GM12892 (cell line): ENCODE results near the gene HOMEZ.
A peak's percentile ranks its signal among the peaks of the same experiment; 100 is the strongest.

Experiments used
- DNase-seq: peaks from one replicate; pipeline ENCODE4 v3.0.0; 2011; ENCODE audit not compliant: insufficient read length
- FAIRE-seq: peaks from 2 replicates; lab custom pipeline; 2011; peaks lifted over from hg19 to GRCh38; lab: Jason Lieb, UNC
- POLR2A ChIP-seq: IDR thresholded peaks from 2 replicates; pipeline ENCODE4 v1.6.1; 2011; ENCODE audit warnings: low read depth, low read length, control low read depth
- POLR2AphosphoS5 ChIP-seq: IDR thresholded peaks from 2 replicates; pipeline ENCODE4 v1.6.1; 2011; ENCODE audit warnings: low read depth, low read length, control low read depth
- TAF1 ChIP-seq: IDR thresholded peaks from 2 replicates; pipeline ENCODE4 v1.6.1; 2011; ENCODE audit warnings: low read depth, mild to moderate bottlenecking, control low read depth, low read length, borderline replicate concordance

HOMEZ gene

DNA sequence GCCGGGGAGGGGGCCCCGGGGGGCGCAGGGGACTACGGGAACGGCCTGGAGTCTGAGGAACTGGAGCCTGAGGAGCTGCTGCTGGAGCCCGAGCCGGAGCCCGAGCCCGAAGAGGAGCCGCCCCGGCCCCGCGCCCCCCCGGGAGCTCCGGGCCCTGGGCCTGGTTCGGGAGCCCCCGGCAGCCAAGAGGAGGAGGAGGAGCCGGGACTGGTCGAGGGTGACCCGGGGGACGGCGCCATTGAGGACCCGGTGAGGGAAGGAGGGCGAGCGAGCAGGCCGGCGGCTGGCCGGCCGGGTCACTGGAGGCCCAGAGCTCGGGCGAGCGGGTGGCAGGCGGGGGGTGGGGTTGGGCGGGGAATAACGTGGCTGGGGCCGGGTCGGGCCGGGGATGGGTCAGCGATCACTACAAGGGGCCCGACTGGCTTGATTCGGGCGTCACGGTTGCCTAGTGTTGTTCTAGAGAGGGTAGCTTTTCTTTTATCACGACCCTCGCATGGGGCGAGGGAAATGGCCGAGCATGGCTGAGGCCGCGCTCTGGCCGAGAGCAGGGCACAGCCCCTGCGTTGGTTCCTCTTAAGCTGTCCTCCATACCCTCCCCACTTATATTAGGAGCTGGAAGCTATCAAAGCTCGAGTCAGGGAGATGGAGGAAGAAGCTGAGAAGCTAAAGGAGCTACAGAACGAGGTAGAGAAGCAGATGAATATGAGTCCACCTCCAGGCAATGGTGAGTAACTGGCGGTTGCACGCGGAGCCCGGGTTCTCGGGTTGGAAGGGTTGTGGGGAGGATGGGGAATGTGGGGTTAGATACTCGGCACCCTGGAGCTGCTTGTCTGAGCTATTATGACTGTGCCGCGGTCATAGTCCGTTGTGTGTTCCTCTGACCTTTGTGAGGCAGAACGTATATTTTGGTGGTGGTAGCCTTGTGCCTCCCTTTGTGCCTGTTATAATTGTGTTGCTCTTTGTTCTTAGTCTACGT, 35.9 kb upstream of the HOMEZ start:
- TF ChIP-seq POLR2A (peak; percentile 53; the same call in 1 of the 2 replicates), POLR2AphosphoS5 (peak; percentile 75), TAF1 (peak; percentile 35; the same call in 1 of the 2 replicates)
- FAIRE-seq (peak; percentile 5), DNase-seq (peak; percentile 42)

DNA sequence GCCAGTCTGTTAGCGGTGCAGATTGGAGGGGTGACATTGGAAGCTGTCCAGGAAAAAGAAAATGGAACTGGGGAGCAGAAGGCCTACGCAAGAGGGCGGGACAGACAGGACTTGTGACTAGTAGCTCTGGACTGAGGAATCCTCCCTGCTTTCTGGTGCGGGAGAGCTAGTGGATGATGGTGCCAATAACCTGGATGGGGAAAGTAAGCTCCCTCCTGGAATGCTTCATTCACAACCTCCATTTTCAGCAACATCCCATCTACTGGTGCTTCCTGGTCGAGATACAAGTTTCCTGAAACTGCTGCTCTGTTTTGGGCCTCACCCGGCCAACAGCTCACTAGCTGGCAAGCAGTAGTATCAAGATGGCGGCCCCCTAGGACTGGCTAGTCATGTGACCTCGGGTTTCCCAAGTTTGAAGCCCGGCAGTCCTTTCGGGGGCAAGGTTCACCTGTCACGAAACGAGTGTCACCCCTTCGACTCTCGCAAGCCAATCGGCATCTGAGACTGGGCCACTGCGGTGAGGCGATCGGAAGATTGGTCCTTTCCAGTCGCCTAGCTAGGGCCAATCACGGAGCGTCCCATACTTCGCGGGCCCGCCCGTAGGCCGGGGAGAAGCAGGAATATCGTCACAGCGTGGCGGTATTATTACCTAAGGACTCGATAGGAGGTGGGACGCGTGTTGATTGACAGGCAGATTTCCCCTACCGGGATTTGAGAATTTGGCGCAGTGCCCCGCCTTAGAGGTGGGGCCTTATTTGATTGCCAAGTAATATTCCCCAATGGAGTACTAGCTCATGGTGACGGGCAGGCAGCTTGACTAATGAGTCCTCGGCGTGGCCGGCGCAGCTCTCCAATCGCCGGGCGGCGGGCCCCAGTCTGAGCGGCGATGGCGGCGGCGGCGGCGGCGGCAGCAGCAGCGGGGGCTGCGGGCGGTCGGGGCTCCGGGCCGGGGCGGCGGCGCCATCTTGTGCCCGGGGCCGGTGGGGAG, 34.9 kb upstream of the HOMEZ start, which contains the start of gene PABPN1:
Gene PABPN1 (plus strand): TSS at position 874 of the 988 bp plus-strand sequence. CDS start 13 bp downstream, at position 887.
- peak; percentile 98 for FAIRE-seq
- TF ChIP-seq TAF1 (no peak), POLR2AphosphoS5 (no peak; the same call in 1 of the 2 replicates), POLR2A (peak; percentile 71)
- peak; percentile 89 for DNase-seq

DNA sequence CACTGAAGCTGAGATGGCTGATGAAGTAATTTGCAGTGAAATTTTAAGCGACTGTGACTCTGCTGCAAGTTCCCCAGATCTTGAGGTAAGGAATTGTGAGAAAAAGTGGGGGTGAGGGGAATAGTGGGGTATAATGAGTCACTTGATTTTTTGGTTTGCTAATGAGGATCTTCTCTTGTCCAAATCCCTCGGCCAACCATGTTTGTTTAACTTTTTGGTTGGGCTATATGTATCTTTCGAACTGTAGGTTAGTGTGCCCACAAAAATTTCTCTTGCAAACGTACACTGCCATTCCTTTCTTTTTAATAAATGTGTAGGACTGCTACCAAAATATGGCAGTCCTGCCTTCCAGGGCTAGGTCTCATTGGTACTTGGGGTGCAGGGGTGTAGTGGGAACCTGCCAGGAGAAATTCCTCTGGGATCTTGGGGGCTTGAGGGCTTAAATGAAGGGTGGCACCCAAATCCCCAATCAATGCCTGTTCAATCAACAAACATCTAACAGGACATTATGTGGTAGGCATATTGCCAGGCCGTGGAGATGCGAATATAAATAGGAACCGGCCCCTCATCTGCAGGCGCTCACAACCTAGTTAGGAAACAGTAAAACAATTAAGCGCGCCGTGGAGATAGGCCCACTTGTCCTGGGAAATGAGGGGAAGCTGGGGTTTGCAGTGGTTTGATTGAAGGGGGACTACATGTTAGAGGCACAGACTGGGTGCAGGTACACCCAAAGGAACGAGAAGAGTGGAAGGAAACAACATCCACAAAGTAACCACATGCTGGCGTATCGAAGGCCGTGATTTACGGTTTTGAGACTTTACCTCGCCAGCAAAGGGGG, 34.0 kb upstream of the HOMEZ start:
- TF ChIP-seq POLR2A (no peak), TAF1 (no peak), POLR2AphosphoS5 (no peak)
- FAIRE-seq (no peak), DNase-seq (no peak)

DNA sequence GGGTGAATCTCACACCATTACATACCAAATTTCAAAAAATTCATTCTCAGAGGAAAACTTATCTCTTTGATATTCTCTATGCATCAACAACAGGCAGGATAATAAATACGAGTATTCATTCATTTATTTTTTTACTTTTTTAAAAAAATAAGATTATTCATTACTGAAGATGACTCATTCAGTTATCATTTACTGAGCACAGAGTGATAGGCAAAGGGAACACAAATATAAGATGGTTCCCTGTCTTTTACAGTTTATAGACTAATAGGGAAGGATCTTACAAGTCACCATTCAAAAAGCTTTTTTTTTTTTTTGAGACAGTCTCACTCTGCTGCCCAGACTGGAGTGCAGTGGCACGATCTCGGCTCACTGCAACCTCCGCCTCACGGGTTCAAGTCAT, 30.4 kb upstream of the HOMEZ start:
- no peak for FAIRE-seq
- no peak for TF ChIP-seq POLR2A
- no peak for TF ChIP-seq TAF1
- TF ChIP-seq POLR2AphosphoS5: no peak
- DNase-seq: no peak

DNA sequence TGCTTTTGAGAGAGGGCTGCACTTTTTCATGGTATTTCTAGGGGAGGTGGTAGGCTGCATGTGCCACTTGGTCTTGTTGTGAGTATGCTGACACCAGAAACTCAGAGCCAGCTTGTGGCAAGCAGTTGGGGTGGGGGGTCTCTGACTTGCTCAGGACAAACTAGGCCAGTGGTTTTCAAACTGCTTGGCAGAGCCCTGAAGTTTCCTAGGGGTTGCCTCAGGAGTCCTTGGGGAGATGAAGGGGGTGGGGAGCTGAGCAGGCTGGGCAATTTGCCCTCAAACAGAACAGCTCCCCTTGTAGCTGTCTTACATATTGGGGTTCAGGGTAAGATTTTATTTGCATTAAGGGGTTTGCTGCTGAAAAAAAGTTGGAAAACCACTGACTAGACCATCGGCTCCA, 24.6 kb upstream of the HOMEZ start:
- TF ChIP-seq TAF1 (no peak), POLR2A (no peak), POLR2AphosphoS5 (no peak)
- no peak for DNase-seq
- no peak for FAIRE-seq

DNA sequence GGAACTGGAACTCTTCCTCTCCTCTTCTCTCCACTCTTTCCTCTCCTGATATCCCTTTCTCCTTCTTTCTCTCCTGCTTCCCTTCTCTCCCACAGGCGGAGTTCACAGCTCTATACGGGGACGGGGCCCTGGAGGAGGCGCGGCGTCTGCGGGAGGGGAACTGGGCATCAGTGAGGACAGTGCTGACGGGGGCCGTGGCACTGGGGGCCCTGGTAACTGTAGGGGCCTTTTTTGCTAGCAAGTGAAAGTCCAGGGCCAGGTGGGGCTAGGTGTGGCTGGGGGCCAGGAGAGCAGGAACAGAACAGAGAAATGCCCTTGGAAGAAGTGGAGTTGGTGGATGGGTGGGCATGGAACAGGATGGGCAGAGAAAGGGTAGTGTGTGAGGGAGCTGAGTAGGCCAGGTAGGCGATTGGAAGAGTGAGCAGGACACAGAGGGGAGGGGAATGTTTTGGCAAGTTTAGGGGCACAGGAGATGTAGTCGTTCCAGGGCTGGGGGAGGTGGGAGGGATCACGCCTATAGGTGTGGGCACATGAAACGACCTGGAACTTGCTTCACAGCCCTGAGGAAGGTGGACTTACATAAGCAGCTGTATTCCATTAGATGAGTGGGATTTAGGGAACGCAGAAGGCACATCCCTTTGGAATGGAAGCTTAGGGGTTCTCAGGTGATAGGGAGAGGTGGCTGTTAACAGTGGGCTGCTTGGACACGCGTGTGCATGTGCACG, 23.0 kb upstream of the HOMEZ start:
- FAIRE-seq: no peak
- no peak for DNase-seq
- TF ChIP-seq POLR2A (no peak), TAF1 (no peak), POLR2AphosphoS5 (no peak)

DNA sequence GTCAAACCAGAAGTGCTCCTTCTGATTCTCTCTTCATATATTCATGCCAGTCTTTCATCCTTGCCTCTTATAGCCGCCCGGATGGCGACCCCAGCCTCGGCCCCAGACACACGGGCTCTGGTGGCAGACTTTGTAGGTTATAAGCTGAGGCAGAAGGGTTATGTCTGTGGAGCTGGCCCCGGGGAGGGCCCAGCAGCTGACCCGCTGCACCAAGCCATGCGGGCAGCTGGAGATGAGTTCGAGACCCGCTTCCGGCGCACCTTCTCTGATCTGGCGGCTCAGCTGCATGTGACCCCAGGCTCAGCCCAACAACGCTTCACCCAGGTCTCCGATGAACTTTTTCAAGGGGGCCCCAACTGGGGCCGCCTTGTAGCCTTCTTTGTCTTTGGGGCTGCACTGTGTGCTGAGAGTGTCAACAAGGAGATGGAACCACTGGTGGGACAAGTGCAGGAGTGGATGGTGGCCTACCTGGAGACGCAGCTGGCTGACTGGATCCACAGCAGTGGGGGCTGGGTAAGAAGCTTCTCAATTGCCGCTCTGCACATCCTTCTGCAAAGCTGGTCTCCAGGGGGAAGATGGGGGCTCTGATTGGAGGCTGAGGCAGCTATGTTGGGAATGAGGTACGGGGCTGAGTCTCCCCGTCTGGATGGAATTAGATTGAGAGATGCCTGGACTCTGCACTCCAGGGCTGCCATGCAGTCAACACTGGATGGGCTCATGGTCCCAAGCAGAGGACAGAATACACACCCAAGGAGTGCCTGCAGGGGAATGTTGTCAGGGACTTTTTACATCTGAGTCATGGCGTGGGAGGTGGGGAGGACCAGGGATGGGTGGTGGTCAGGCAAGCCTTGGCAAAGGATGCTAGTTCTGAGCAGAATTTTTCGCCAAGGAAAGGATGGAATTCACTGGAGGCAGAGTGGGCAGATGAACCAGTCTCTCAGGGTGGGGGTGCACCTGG, 22.0 kb upstream of the HOMEZ start:
- DNase-seq (no peak), FAIRE-seq (no peak)
- TF ChIP-seq POLR2AphosphoS5: no peak
- TF ChIP-seq TAF1: no peak
- TF ChIP-seq POLR2A: no peak

DNA sequence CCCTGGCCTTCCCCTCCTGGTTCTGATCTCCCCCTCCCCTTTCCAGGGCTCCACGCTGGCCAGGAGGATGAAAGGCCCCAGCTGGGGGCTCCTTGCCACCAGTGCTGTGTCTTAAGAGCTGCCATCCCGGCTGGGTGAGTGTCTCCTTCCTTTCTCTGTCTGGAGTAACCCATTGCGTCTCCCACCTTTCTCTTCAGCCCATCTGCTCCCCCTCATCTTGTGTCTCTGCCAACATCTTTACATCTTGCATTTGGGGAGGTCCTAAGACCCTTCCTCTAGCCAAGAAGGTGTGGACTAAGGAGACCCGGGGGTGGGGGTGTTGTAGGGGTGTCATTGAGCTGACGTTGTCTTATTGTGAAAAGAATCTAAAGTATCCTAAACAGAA, 21.2 kb upstream of the HOMEZ start:
- DNase-seq (no peak), FAIRE-seq (no peak)
- no peak for TF ChIP-seq TAF1
- no peak for TF ChIP-seq POLR2AphosphoS5
- TF ChIP-seq POLR2A: no peak
